ENCODE measurements around the gene PLXNB2.

GRCh38 chr22:50308986-50309600, 1.6 kb upstream of the PLXNB2 start:
- TF ChIP-seq GATA2 (IDR thresholded peaks at IDR 0.05; ENCODE audit: low read depth, low read length) (no peak), GATA3 (IDR thresholded peaks at IDR 0.05; ENCODE audit: low read depth, low read length) (no peak)

Data from SH-SY5Y (cell line).